Osteocyte (in vitro differentiated cells): ENCODE data around the gene GNG13. TPM values are rescaled to one million over a fixed set of nuclear protein-coding genes. Genes with fewer than 3 reads are reported as not detected.

ENCODE experiments used
- DNase-seq: peaks from one replicate; pipeline ENCODE4 v3.0.0; 2021; ENCODE audit warnings: mixed read lengths; ENCODE audit not compliant: unreplicated experiment; ENCODE audit errors: extremely low spot score
- H3K27ac Mint-ChIP-seq: one replicate; pipeline ENCODE4 v1.8.0; 2021; ENCODE audit warnings: mild to moderate bottlenecking, mixed read lengths; ENCODE audit not compliant: unreplicated experiment
- H3K27me3 Mint-ChIP-seq: one replicate; pipeline ENCODE4 v1.8.0; 2021; ENCODE audit warnings: mixed read lengths; ENCODE audit not compliant: unreplicated experiment
- H3K36me3 Mint-ChIP-seq: one replicate; pipeline ENCODE4 v1.8.0; 2021; ENCODE audit warnings: mixed read lengths; ENCODE audit not compliant: unreplicated experiment
- H3K4me1 Mint-ChIP-seq: one replicate; pipeline ENCODE4 v1.8.0; 2021; ENCODE audit warnings: mixed read lengths; ENCODE audit not compliant: unreplicated experiment
- H3K4me3 Mint-ChIP-seq: one replicate; pipeline ENCODE4 v1.8.0; 2021; ENCODE audit warnings: mild to moderate bottlenecking, moderate library complexity, mixed read lengths; ENCODE audit not compliant: unreplicated experiment
- H3K9me3 Mint-ChIP-seq: one replicate; pipeline ENCODE4 v1.8.0; 2021; ENCODE audit warnings: mixed read lengths; ENCODE audit not compliant: unreplicated experiment
- CTCF ChIP-seq: fragments of 200-600 bp; sonication (generic); IDR thresholded peaks from 2 replicates; pipeline ENCODE4 v1.5.0; 2021; ENCODE audit warnings: antibody characterized with exemption, mild to moderate bottlenecking, moderate library complexity
- total RNA-seq: library from RNA; stranded (reverse); gene quantifications from 2 replicates; pipeline ENCODE4 v1.2.1, GENCODE V29; 2021

The GNG13 gene
- total RNA-seq, 1 donor from 2014 or later, result not detected

DNA sequence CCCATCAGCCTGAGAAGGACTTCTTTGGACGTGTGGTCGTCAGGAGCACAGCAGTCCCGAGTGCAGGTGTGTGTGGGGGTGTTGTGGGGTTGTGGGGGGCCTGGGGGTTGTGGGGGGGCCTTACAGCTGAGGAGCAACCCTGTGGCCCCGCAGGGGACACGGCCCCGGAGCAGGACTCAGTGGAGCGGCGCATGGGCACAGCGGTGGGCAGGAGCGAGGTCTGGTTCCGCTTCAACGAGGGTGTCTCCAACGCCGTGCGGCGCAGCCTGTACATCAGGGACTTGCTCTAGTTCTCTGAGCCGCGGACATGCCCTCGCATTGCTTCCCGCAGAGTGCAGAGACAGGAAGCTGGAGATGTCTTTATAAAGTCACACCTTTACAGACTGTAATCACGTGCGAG is 2.8 kb downstream of the GNG13 start:
- no peaks in the 10 kb centered on the region for H3K9me3 Mint-ChIP-seq
- no peak for TF ChIP-seq CTCF
- DNase-seq, result no peak
- no peaks in the 10 kb centered on the region for H3K4me1 Mint-ChIP-seq
- H3K4me3 Mint-ChIP-seq, result no peak overlapping the region
- H3K27me3 Mint-ChIP-seq, result no peaks in the 10 kb centered on the region
- no peaks in the 10 kb centered on the region for H3K36me3 Mint-ChIP-seq
- H3K27ac Mint-ChIP-seq, result no peak overlapping the region

DNA sequence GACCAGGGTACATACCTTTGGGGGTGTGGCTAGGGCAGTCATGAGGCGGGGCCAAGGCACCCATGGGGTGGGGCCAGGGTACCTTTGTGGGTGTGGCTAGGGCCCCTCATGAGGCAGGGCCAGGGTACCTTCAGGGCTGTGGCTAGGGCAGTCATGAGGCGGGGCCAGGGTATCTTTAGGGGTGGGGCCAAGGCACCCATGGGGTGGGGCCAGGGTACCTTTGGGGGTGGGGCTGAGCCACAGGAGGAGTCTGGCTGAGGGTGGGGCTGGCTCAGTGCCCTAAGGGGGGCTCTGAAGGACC is 3.5 kb downstream of the GNG13 start:
- DNase-seq, result no peak
- no peak overlapping the region for H3K4me3 Mint-ChIP-seq
- no peaks in the 10 kb centered on the region for H3K9me3 Mint-ChIP-seq
- H3K27ac Mint-ChIP-seq, result no peak overlapping the region
- no peaks in the 10 kb centered on the region for H3K27me3 Mint-ChIP-seq
- H3K4me1 Mint-ChIP-seq, result no peaks in the 10 kb centered on the region
- no peak for TF ChIP-seq CTCF
- no peaks in the 10 kb centered on the region for H3K36me3 Mint-ChIP-seq

- H3K4me3 Mint-ChIP-seq, result no peak overlapping the region
Observed at GRCh38 chr16:796296-797119, 4.0 kb downstream of the GNG13 start.

DNA sequence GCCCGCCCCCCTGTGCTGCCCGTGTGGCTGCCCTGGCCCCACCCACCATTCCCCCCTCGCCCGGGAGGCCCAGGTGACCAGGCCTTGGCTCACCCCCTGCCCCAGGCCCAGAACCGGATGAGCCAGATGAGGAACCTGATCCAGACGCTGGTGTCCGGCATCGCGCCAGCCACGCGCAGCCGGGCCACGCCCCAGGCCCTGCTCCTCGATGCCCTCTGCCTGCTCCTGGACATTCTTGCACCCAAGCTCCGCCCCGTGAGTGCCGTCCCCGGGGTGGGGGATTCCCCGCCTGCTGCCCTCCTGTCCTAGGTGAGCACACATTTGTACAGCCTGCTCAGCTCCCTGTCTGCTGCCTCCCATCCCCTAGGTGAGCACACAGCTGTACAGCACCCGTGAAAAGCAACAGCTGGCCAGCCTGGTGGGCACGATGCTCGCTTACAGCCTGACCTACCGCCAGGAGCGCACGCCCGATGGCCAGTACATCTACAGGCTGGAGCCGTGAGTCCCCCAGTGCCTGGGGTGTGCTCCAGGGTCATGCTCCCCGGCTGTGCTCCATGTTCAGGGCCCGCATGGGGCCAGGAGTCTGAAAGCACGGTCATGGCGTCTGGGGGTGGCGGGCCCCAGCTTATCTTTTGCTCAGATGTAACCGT is 4.8 kb downstream of the GNG13 start:
- H3K4me3 Mint-ChIP-seq, result no peak overlapping the region
- no peaks in the 10 kb centered on the region for H3K27me3 Mint-ChIP-seq
- no peaks in the 10 kb centered on the region for H3K4me1 Mint-ChIP-seq
- no peaks in the 10 kb centered on the region for H3K9me3 Mint-ChIP-seq
- TF ChIP-seq CTCF, result no peak
- no peak overlapping the region for H3K27ac Mint-ChIP-seq
- H3K36me3 Mint-ChIP-seq, result peaks cover 8% of the 10 kb centered on the region
- DNase-seq, result no peak

More at GRCh38 chr16:796296-797119, 4.0 kb downstream of the GNG13 start:
- DNase-seq, result no peak
- Mint-ChIP-seq H3K27me3 (no peaks in the 10 kb centered on the region), H3K36me3 (peaks cover 2% of the 10 kb centered on the region), H3K27ac (no peak overlapping the region), H3K4me1 (no peaks in the 10 kb centered on the region), H3K9me3 (no peaks in the 10 kb centered on the region)
- no peak for TF ChIP-seq CTCF

- Mint-ChIP-seq H3K4me1 (no peaks in the 10 kb centered on the region), H3K36me3 (peaks cover 8% of the 10 kb centered on the region), H3K27ac (no peak overlapping the region), H3K4me3 (no peak overlapping the region), H3K27me3 (no peaks in the 10 kb centered on the region), H3K9me3 (no peaks in the 10 kb centered on the region)
- no peak for DNase-seq
- TF ChIP-seq CTCF, result no peak
Observed at GRCh38 chr16:794853-795466, 5.6 kb downstream of the GNG13 start.
